BLaER1 treated with 17β-estradiol and CSF1 and Interleukin-3, amounts not matched to agents 10 nM and 100 nM (cell line): Measurements from ENCODE around the gene HIBADH.
"Not testable (repeated sequence)": the region's sequence is repeated elsewhere in the genome, so short reads cannot be mapped to it uniquely, and the experiment has no call there.

Experiments
- H3K27ac ChIP-seq, 11 experiments: shearing (Covaris generic); formaldehyde crosslinking; 2 replicates each; pipeline ENCODE4 v1.8.1; 2022
- H3K27me3 ChIP-seq, 11 experiments: shearing (Covaris generic); formaldehyde crosslinking; 2 replicates each; pipeline ENCODE4 v1.8.1; 2022
- H3K36me3 ChIP-seq, 11 experiments: shearing (Covaris generic); formaldehyde crosslinking; 2 replicates each; pipeline ENCODE4 v1.8.1; 2022
- H3K4me1 ChIP-seq, 10 experiments: shearing (Covaris generic); formaldehyde crosslinking; 2 replicates each; pipeline ENCODE4 v1.8.1; 2022
- H3K4me2 ChIP-seq, 11 experiments: shearing (Covaris generic); formaldehyde crosslinking; 2 replicates each; pipeline ENCODE4 v1.8.1; 2022
- H3K4me3 ChIP-seq, 10 experiments: shearing (Covaris generic); formaldehyde crosslinking; 2 replicates each; pipeline ENCODE4 v1.8.1; 2022
- H3K9ac ChIP-seq, 11 experiments: shearing (Covaris generic); formaldehyde crosslinking; 2 replicates each; pipeline ENCODE4 v1.8.1; 2022
- H3K9me3 ChIP-seq, 11 experiments: shearing (Covaris generic); formaldehyde crosslinking; replicated peaks in 1 of 11; 2 replicates each; pipeline ENCODE4 v1.8.1; 2022
- H4K20me1 ChIP-seq, 11 experiments: shearing (Covaris generic); formaldehyde crosslinking; 2 replicates each; pipeline ENCODE4 v1.8.1; 2022
- Cebpa-rat ChIP-seq, 11 experiments: shearing (Covaris generic); IDR thresholded peaks; 2 replicates each; pipeline ENCODE4 v1.8.1; 2022

Gene HIBADH

DNA sequence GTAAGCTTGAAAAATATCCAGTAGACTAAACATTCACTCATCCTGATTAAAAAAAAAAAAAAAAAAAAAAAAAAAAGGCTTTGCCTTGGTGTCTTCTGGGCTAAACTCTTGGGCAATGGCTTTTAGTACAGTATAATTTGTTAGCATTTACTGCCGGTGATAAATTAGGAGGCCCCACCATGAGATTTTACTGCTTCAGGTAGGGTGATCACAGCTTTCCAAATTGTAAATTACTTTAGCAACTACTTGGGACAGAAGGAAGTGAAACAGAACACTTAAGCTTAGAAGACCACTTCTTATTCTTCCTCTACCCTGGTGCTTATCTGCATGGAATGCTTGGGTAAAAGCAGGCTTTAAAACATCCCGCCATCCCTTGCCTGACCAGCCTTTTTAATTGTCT is 152.1 kb downstream of the HIBADH start:
- Histone ChIP-seq H3K4me2 (no peak overlapping the region), H3K27ac (no peak overlapping the region), H3K4me3 (no peak overlapping the region), H3K9me3 (no peaks in the 10 kb centered on the region), H4K20me1 (no peaks in the 10 kb centered on the region), H3K9ac (no peak overlapping the region), H3K27me3 (no peaks in the 10 kb centered on the region), H3K4me1 (no peaks in the 10 kb centered on the region), H3K36me3 (no peaks in the 10 kb centered on the region)
- TF ChIP-seq Cebpa-rat (IDR thresholded peaks at IDR 0.05) = no peak

DNA sequence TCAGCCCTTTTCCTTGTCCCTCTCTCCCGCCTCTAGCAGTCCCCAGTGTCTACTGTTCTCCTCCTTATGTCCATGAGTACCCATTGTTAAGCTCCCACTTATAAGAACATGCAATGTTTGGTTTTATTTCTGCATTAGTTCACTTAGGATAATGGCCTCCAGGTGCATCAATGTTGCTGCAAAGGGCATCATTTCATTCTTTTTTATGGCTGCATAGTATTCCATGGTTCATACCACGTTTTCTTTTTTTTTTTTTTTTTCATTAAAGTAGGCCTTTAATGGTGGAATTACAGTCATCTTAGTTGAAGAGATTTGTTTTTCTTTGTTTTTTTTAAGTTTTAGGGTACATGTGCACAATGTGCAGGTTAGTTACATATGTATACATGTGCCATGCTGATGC is 160.8 kb downstream of the HIBADH start:
- not testable (repeated sequence) for H3K4me1 ChIP-seq, H3K27ac ChIP-seq, H4K20me1 ChIP-seq, H3K27me3 ChIP-seq, H3K36me3 ChIP-seq, H3K9me3 ChIP-seq, H3K9ac ChIP-seq, H3K4me3 ChIP-seq, H3K4me2 ChIP-seq

- H3K9me3 ChIP-seq = no peaks in the 10 kb centered on the region
- H3K4me1 ChIP-seq = no peaks in the 10 kb centered on the region
- H3K9ac ChIP-seq = no peak overlapping the region
- TF ChIP-seq Cebpa-rat (IDR thresholded peaks at IDR 0.05) = no peak
- no peak overlapping the region for H3K4me3 ChIP-seq
- no peaks in the 10 kb centered on the region for H3K27me3 ChIP-seq
- H4K20me1 ChIP-seq = no peaks in the 10 kb centered on the region
- no peaks in the 10 kb centered on the region for H3K36me3 ChIP-seq
- H3K4me2 ChIP-seq = no peak overlapping the region
- H3K27ac ChIP-seq = no peak overlapping the region
These were observed 161.7 kb downstream of the HIBADH start for GRCh38 chr7:27501001-27501400.

DNA sequence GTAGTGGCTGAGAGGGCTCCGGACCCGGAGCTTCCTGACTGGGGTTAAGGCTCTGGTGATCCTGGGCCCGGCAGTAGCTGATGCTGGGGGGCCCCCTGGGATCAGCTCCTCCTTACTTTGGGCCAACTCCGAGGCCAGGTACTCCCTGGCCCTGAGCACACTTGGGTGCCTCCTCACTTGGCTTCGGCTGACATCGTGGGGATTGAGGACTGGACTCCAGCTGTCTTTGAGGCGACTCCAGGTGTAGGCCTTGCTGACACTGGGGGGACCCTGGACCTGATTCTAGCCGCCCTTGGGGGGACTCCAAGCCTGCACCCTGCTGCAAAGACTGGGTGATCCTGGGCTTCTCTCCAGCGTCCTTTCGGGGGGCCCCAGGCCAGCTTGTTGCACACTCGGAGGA is 170.5 kb downstream of the HIBADH start:
- Histone ChIP-seq H3K4me1 (no peaks in the 10 kb centered on the region), H3K4me2 (no peak overlapping the region), H3K27me3 (no peaks in the 10 kb centered on the region), H3K4me3 (no peak overlapping the region), H3K9me3 (peaks cover 0 to 28% (median 17%) of the 10 kb centered on the region in 11 experiments; a peak in 13 of 22 replicates), H3K27ac (no peak overlapping the region), H4K20me1 (no peaks in the 10 kb centered on the region; a peak in 1 of 22 replicates), H3K9ac (no peak overlapping the region), H3K36me3 (no peaks in the 10 kb centered on the region)
- no peak for TF ChIP-seq Cebpa-rat (IDR thresholded peaks at IDR 0.05)

GRCh38 chr7:27491534-27491933 is 171.1 kb downstream of the HIBADH start:
- Histone ChIP-seq H3K4me2 (no peak overlapping the region), H3K9me3 (peaks cover 0 to 28% (median 17%) of the 10 kb centered on the region in 11 experiments; a peak in 13 of 22 replicates)
- TF ChIP-seq Cebpa-rat (IDR thresholded peaks at IDR 0.05) = no peak

GRCh38 chr7:27487509-27487908 is 175.2 kb downstream of the HIBADH start:
- H3K27me3 ChIP-seq = no peaks in the 10 kb centered on the region
- H3K27ac ChIP-seq = no peak overlapping the region
- no peak for TF ChIP-seq Cebpa-rat (IDR thresholded peaks at IDR 0.05)
- H4K20me1 ChIP-seq = no peaks in the 10 kb centered on the region; a peak in 1 of 22 replicates
- H3K36me3 ChIP-seq = no peaks in the 10 kb centered on the region
- no peaks in the 10 kb centered on the region for H3K4me1 ChIP-seq
- H3K4me3 ChIP-seq = no peak overlapping the region
- no peak overlapping the region for H3K4me2 ChIP-seq
- no peak overlapping the region for H3K9ac ChIP-seq
- H3K9me3 ChIP-seq = peaks cover 0 to 23% (median 16%) of the 10 kb centered on the region in 11 experiments; a peak in 13 of 22 replicates

More at GRCh38 chr7:27491534-27491933, 171.1 kb downstream of the HIBADH start:
- Histone ChIP-seq H3K4me3 (no peak overlapping the region), H3K27me3 (no peaks in the 10 kb centered on the region), H3K36me3 (no peaks in the 10 kb centered on the region), H3K4me1 (no peaks in the 10 kb centered on the region), H4K20me1 (no peaks in the 10 kb centered on the region; a peak in 1 of 22 replicates), H3K9ac (no peak overlapping the region), H3K27ac (no peak overlapping the region)

DNA sequence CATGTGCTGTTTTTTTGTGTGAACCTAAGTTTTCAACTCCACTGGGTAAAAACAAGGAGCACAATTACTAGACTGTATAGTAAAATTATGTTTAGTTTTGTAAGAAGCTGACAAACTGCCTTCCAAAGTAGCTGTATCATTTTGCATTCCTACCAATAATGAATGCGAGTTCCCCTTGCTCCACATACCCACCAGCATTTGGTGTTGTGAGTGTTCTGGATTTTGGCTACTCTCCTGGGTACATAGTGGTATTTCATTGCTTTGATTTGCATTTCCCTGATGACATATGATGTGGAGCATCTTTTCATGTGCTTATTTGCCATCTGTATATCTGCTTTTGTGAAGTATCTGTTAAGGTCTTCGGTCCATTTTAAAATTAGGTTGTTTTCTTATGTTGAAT is 178.2 kb downstream of the HIBADH start:
- no peaks in the 10 kb centered on the region for H3K4me1 ChIP-seq
- H3K9me3 ChIP-seq = no peaks in the 10 kb centered on the region
- H3K36me3 ChIP-seq = no peaks in the 10 kb centered on the region
- TF ChIP-seq Cebpa-rat (IDR thresholded peaks at IDR 0.05) = no peak
- no peaks in the 10 kb centered on the region; a peak in 1 of 22 replicates for H4K20me1 ChIP-seq
- H3K9ac ChIP-seq = no peak overlapping the region
- H3K4me2 ChIP-seq = no peak overlapping the region
- H3K4me3 ChIP-seq = no peak overlapping the region
- no peaks in the 10 kb centered on the region for H3K27me3 ChIP-seq
- no peak overlapping the region for H3K27ac ChIP-seq

- H3K36me3 ChIP-seq = no peaks in the 10 kb centered on the region
- H3K9ac ChIP-seq = no peak overlapping the region
- H3K9me3 ChIP-seq = no peaks in the 10 kb centered on the region
- TF ChIP-seq Cebpa-rat (IDR thresholded peaks at IDR 0.05) = no peak
- no peaks in the 10 kb centered on the region for H3K4me1 ChIP-seq
- no peaks in the 10 kb centered on the region; a peak in 1 of 22 replicates for H4K20me1 ChIP-seq
- H3K4me3 ChIP-seq = no peak overlapping the region
- no peak overlapping the region for H3K27ac ChIP-seq
- no peak overlapping the region for H3K4me2 ChIP-seq
- H3K27me3 ChIP-seq = no peaks in the 10 kb centered on the region
These were observed 180.5 kb downstream of the HIBADH start for GRCh38 chr7:27482219-27482618.

DNA sequence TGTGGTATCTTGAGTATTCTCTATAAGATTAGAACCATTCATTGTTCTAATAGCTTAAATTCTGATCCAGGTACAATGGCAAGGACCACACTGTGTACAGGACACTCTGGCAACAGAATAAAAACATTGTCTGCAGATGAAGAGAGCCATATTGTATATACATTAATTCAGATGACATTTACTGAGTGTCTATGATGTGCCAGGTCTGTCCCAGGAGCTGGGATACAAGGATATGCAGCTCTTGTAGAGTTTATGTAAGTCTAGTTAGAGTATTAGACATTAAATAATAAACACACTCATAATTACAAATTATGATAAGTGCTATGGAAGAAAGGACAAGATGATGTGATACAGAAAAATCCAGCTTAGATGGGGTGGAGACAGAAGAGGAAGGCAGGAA is 184.1 kb downstream of the HIBADH start:
- no peak overlapping the region for H3K9ac ChIP-seq
- H3K27ac ChIP-seq = no peak overlapping the region
- no peak overlapping the region for H3K4me2 ChIP-seq
- no peaks in the 10 kb centered on the region for H3K36me3 ChIP-seq
- no peak for TF ChIP-seq Cebpa-rat (IDR thresholded peaks at IDR 0.05)
- H4K20me1 ChIP-seq = no peaks in the 10 kb centered on the region
- H3K27me3 ChIP-seq = no peaks in the 10 kb centered on the region
- no peak overlapping the region for H3K4me3 ChIP-seq
- no peaks in the 10 kb centered on the region for H3K4me1 ChIP-seq
- H3K9me3 ChIP-seq = no peaks in the 10 kb centered on the region

- no peaks in the 10 kb centered on the region for H3K27me3 ChIP-seq
- H3K36me3 ChIP-seq = no peaks in the 10 kb centered on the region
- no peak for TF ChIP-seq Cebpa-rat (IDR thresholded peaks at IDR 0.05)
- H3K9ac ChIP-seq = no peak overlapping the region
- no peak overlapping the region for H3K4me2 ChIP-seq
- H3K27ac ChIP-seq = no peak overlapping the region
- H3K4me1 ChIP-seq = no peaks in the 10 kb centered on the region
- no peak overlapping the region for H3K4me3 ChIP-seq
- no peaks in the 10 kb centered on the region for H3K9me3 ChIP-seq
- no peaks in the 10 kb centered on the region for H4K20me1 ChIP-seq
These were observed 184.6 kb downstream of the HIBADH start for GRCh38 chr7:27478084-27478483.

GRCh38 chr7:27476493-27476892 is 186.2 kb downstream of the HIBADH start:
- H4K20me1 ChIP-seq = no peaks in the 10 kb centered on the region
- no peak overlapping the region for H3K4me2 ChIP-seq
- H3K4me3 ChIP-seq = no peak overlapping the region
- TF ChIP-seq Cebpa-rat (IDR thresholded peaks at IDR 0.05) = no peak
- H3K27ac ChIP-seq = no peak overlapping the region
- no peaks in the 10 kb centered on the region for H3K4me1 ChIP-seq
- no peaks in the 10 kb centered on the region for H3K9me3 ChIP-seq
- no peaks in the 10 kb centered on the region for H3K27me3 ChIP-seq
- no peak overlapping the region for H3K9ac ChIP-seq
- no peaks in the 10 kb centered on the region for H3K36me3 ChIP-seq
